MM.1S (cell line): ENCODE results near the gene CCDC92B.
"Not testable (repeated sequence)": the region's sequence is repeated elsewhere in the genome, so short reads cannot be mapped to it uniquely, and the experiment has no call there.

Source experiments
- DNase-seq: peaks from one replicate; pipeline ENCODE4 v3.0.0-alpha.2; 2015
- H2AFZ ChIP-seq: fragments of 300-600 bp; sonication (generic); 2 replicates; pipeline ENCODE4 v1.6.0; 2016; ENCODE audit warnings: antibody characterized with exemption, low read length
- H3F3A ChIP-seq: fragments of 300-600 bp; sonication (generic); 2 replicates; pipeline ENCODE4 v1.6.1; 2016; ENCODE audit warnings: mild to moderate bottlenecking, antibody characterized with exemption, low read length, moderate library complexity, mixed read lengths; ENCODE audit not compliant: insufficient read depth
- H3K27ac ChIP-seq: fragments of 300-600 bp; sonication (generic); 2 replicates; pipeline ENCODE4 v1.5.1; 2016; ENCODE audit warnings: mild to moderate bottlenecking, low read length
- H3K27me3 ChIP-seq: fragments of 300-600 bp; sonication (generic); replicated peaks from 2 replicates; pipeline ENCODE4 v1.6.0; 2016; ENCODE audit warnings: low read length; ENCODE audit not compliant: insufficient read depth
- H3K36me3 ChIP-seq: fragments of 300-600 bp; sonication (generic); replicated peaks from 2 replicates; pipeline ENCODE4 v1.6.1; 2016; ENCODE audit warnings: mild to moderate bottlenecking, low read length, mixed read lengths; ENCODE audit not compliant: insufficient read depth
- H3K4me1 ChIP-seq: fragments of 300-600 bp; sonication (generic); 2 replicates; pipeline ENCODE4 v1.6.1; 2016; ENCODE audit warnings: low read length, mixed read lengths
- H3K4me2 ChIP-seq: fragments of 300-600 bp; sonication (generic); 2 replicates; pipeline ENCODE4 v1.6.0; 2016; ENCODE audit warnings: low read depth, low read length
- H3K4me3 ChIP-seq: fragments of 300-600 bp; sonication (generic); 2 replicates; pipeline ENCODE4 v1.5.1; 2016; ENCODE audit warnings: low read length, mixed read lengths
- H3K79me2 ChIP-seq: fragments of 300-600 bp; sonication (generic); 2 replicates; pipeline ENCODE4 v1.6.1; 2016; ENCODE audit warnings: mixed run types, low read length, mixed read lengths
- H3K9ac ChIP-seq: fragments of 300-600 bp; sonication (generic); 2 replicates; pipeline ENCODE4 v1.6.1; 2016; ENCODE audit warnings: low read length, mixed read lengths
- H3K9me2 ChIP-seq: fragments of 300-600 bp; sonication (generic); replicated peaks from 2 replicates; pipeline ENCODE4 v1.6.1; 2016; ENCODE audit warnings: mild to moderate bottlenecking, low read length, mixed read lengths; ENCODE audit not compliant: insufficient read depth
- H3K9me3 ChIP-seq: fragments of 300-600 bp; sonication (generic); replicated peaks from 2 replicates; pipeline ENCODE4 v1.6.1; 2016; ENCODE audit warnings: mild to moderate bottlenecking, low read length, mixed read lengths; ENCODE audit not compliant: insufficient read depth
- H4K20me1 ChIP-seq: fragments of 300-600 bp; sonication (generic); 2 replicates; pipeline ENCODE4 v1.6.1; 2016; ENCODE audit warnings: mild to moderate bottlenecking, low read length, moderate library complexity, mixed read lengths; ENCODE audit not compliant: insufficient read depth
- EZH2 ChIP-seq: fragments of 300-600 bp; sonication (generic); optimal IDR thresholded peaks from 2 replicates; pipeline ENCODE3; 2017; ENCODE audit warnings: low read depth, mild to moderate bottlenecking, antibody characterized with exemption, low read length, mixed read lengths
- EZH2phosphoT487 ChIP-seq: fragments of 300-600 bp; sonication (generic); IDR thresholded peaks from 2 replicates; pipeline ENCODE4 v1.6.1; 2018; ENCODE audit warnings: antibody characterized with exemption, low read length
- TF ChIP-seq, protein P1 (sequence below): fragments of 300-600 bp; sonication (generic); IDR thresholded peaks from 2 replicates; pipeline ENCODE4 v1.5.1; 2016; ENCODE audit warnings: antibody characterized with exemption, low read length, mixed read lengths

CCDC92B gene

GRCh38 chr17:2700491-2701141 is 48.8 kb downstream of the CCDC92B start:
- H3K9me2 ChIP-seq, result no peaks in the 10 kb centered on the region
- no peaks in the 10 kb centered on the region for H3K4me1 ChIP-seq
- no peak overlapping the region for H3K4me3 ChIP-seq
- H3K4me2 ChIP-seq, result no peak overlapping the region
- H3K36me3 ChIP-seq, result no peaks in the 10 kb centered on the region; the same call in 1 of the 2 replicates
- DNase-seq, result no peak
- H4K20me1 ChIP-seq, result peaks cover 5% of the 10 kb centered on the region
- no peak overlapping the region for H3K9ac ChIP-seq
- peaks cover 33% of the 10 kb centered on the region for H3K79me2 ChIP-seq
- no peaks in the 10 kb centered on the region for H3F3A ChIP-seq
- no peak overlapping the region for H2AFZ ChIP-seq
- no peaks in the 10 kb centered on the region for H3K9me3 ChIP-seq
- TF ChIP-seq EZH2phosphoT487 (no peak), EZH2 (no peak)
- TF ChIP-seq, protein P1, sequence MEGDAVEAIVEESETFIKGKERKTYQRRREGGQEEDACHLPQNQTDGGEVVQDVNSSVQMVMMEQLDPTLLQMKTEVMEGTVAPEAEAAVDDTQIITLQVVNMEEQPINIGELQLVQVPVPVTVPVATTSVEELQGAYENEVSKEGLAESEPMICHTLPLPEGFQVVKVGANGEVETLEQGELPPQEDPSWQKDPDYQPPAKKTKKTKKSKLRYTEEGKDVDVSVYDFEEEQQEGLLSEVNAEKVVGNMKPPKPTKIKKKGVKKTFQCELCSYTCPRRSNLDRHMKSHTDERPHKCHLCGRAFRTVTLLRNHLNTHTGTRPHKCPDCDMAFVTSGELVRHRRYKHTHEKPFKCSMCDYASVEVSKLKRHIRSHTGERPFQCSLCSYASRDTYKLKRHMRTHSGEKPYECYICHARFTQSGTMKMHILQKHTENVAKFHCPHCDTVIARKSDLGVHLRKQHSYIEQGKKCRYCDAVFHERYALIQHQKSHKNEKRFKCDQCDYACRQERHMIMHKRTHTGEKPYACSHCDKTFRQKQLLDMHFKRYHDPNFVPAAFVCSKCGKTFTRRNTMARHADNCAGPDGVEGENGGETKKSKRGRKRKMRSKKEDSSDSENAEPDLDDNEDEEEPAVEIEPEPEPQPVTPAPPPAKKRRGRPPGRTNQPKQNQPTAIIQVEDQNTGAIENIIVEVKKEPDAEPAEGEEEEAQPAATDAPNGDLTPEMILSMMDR, result no peak
- no peak overlapping the region for H3K27ac ChIP-seq
- H3K27me3 ChIP-seq, result no peaks in the 10 kb centered on the region

DNA sequence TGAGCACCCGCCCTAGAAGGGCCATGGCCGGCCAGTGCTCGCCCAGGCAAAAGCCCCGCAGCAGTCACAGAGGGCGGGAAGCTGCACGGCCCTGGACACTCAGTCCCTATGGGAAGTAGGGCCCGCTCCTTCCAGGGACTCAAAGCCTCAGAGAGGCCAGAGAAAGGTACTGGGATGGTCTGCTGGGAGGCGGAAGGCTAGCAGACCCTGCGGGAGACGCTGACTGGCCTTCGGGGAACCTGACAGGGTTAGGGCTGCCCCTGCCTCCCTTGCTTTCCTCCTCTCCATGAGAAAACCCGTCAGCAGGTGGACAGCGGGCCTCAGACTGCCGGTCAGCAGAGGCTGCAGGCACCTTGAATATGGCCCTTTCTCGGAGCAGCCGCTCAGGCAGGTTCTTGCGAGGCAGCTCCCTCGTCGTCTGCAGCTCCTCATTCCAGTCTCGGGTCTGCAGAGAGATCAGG is 49.4 kb downstream of the CCDC92B start:
- DNase-seq, result no peak
- Histone ChIP-seq H3K27ac (no peak overlapping the region), H3K4me3 (no peak overlapping the region), H3F3A (no peaks in the 10 kb centered on the region), H3K4me1 (no peaks in the 10 kb centered on the region), H3K9me3 (no peaks in the 10 kb centered on the region), H3K9me2 (no peaks in the 10 kb centered on the region), H4K20me1 (no peaks in the 10 kb centered on the region), H3K4me2 (no peak overlapping the region), H3K36me3 (no peaks in the 10 kb centered on the region; the same call in 1 of the 2 replicates), H3K79me2 (peaks cover 28% of the 10 kb centered on the region), H2AFZ (no peak overlapping the region), H3K9ac (no peak overlapping the region), H3K27me3 (no peaks in the 10 kb centered on the region)
- TF ChIP-seq EZH2 (no peak), EZH2phosphoT487 (no peak)
- TF ChIP-seq, protein P1, result no peak

DNA sequence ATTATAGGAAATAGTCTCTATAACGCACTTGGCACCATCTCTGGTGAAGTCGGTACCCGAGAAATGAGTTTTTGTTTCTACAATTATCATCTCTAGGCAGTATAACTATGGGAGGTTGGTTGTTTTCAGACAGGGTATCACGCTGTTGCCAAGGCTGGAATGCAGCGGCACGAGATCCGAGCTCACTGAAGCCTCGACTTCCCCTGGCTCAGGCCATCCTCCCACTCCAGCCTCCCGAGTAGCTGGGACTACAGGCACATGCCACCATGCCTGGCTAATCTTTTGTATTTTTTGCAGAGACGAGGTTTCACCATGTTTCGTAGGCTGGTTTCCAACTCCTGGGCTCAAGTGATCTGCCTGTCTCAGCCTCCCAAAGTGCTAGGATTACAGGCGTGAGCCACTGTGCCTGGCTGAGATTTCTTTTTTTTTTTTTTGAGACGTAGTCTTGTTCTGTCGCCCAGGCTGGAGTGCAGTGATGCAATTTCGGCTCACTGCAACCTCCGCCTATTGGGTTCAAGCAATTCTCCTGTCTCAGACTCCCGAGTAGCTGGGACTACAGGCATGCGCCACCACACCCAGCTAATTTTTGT is 50.1 kb downstream of the CCDC92B start:
- H3K4me1 ChIP-seq, H3K9ac ChIP-seq, H4K20me1 ChIP-seq, DNase-seq, H3F3A ChIP-seq, H3K9me3 ChIP-seq, H3K36me3 ChIP-seq, H2AFZ ChIP-seq, H3K4me2 ChIP-seq, H3K4me3 ChIP-seq, H3K9me2 ChIP-seq, H3K27ac ChIP-seq, H3K27me3 ChIP-seq: not testable (repeated sequence)
- peaks cover 20% of the 10 kb centered on the region for H3K79me2 ChIP-seq

DNA sequence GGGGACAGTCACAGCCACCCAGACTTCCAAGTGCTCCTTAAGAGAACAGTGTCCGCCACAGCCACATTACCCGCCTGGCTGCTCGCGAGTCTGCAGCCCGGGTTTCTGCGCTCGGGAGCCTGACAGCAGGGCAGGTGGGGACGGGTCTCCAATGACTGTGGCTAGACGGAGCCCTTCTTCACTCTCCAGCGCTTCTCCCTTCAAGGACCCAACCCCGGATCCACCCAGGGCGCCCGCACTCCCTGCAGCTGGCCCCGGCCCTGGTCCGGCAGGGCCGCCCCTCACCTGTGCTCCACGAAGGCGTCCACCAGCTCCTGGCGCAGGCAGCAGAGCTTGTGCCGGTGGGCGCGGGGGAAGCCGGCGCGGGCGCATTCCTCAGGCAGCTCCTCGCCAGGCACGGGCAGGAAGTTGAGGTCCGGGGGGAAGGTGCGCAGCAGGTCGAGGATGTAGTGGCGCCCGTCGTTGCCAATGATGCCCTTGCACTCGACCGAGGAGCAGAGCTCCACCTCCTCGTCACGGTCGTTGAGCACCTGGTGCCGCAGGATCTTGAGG is 51.8 kb downstream of the CCDC92B start:
- Histone ChIP-seq H3K4me1 (no peaks in the 10 kb centered on the region), H3K9ac (no peak overlapping the region), H3K36me3 (no peaks in the 10 kb centered on the region; the same call in 1 of the 2 replicates), H2AFZ (no peak overlapping the region), H3K79me2 (peaks cover 9% of the 10 kb centered on the region; the same call in 1 of the 2 replicates), H3K4me2 (no peak overlapping the region), H3F3A (no peaks in the 10 kb centered on the region), H3K9me3 (no peaks in the 10 kb centered on the region), H3K9me2 (no peaks in the 10 kb centered on the region), H3K27ac (no peak overlapping the region), H3K4me3 (no peak overlapping the region), H3K27me3 (no peaks in the 10 kb centered on the region), H4K20me1 (no peaks in the 10 kb centered on the region)
- TF ChIP-seq EZH2phosphoT487 (no peak), EZH2 (no peak)
- TF ChIP-seq, protein P1, result no peak
- DNase-seq, result no peak
